SIG-M5 treated with dmso at 0.1 percent for 504 hours (cell line): ENCODE data around the gene APOBEC3A.

Experiments used
- DNase-seq: peaks from one replicate; lab custom pipeline; 2025; ENCODE audit not compliant: unreplicated experiment; lab: John Stamatoyannopoulos, UW

The APOBEC3A gene

GRCh38 chr22:38957046-38957770 lies at the start of gene APOBEC3A:
APOBEC3A (plus strand) TSS chr22:38957609; CDS start chr22:38957692, 83 bp downstream.
- DNase-seq, result no peak

GRCh38 chr22:38907767-38908166 lies 49.6 kb upstream of the APOBEC3A start:
- DNase-seq, result no peak

GRCh38 chr22:38911434-38911833 lies 46.0 kb upstream of the APOBEC3A start:
- DNase-seq, result no peak

- DNase-seq, result no peak
These were observed 37.7 kb upstream of the APOBEC3A start for GRCh38 chr22:38919631-38920190.

GRCh38 chr22:38921120-38921519 lies 36.3 kb upstream of the APOBEC3A start:
- no peak for DNase-seq

GRCh38 chr22:38921806-38922205 lies 35.6 kb upstream of the APOBEC3A start:
- no peak for DNase-seq

- no peak for DNase-seq
These were observed 33.7 kb upstream of the APOBEC3A start for GRCh38 chr22:38923463-38924346.

GRCh38 chr22:38924347-38924952 lies 33.0 kb upstream of the APOBEC3A start:
- no peak for DNase-seq

GRCh38 chr22:38925571-38926041 lies 31.8 kb upstream of the APOBEC3A start:
- no peak for DNase-seq

- no peak for DNase-seq
These were observed 30.2 kb upstream of the APOBEC3A start for GRCh38 chr22:38927033-38927781.

- DNase-seq, result no peak
These were observed 26.9 kb upstream of the APOBEC3A start for GRCh38 chr22:38930512-38930911.

- no peak for DNase-seq
These were observed 22.4 kb upstream of the APOBEC3A start for GRCh38 chr22:38935023-38935422.

- DNase-seq, result no peak
These were observed 21.8 kb upstream of the APOBEC3A start for GRCh38 chr22:38935616-38936015.

- no peak for DNase-seq
These were observed 20.8 kb upstream of the APOBEC3A start for GRCh38 chr22:38936562-38936961.

- DNase-seq, result no peak
These were observed 20.4 kb upstream of the APOBEC3A start for GRCh38 chr22:38937036-38937435.

- DNase-seq, result no peak
These were observed 19.9 kb upstream of the APOBEC3A start for GRCh38 chr22:38937541-38937940.

- no peak for DNase-seq
These were observed 19.2 kb upstream of the APOBEC3A start for GRCh38 chr22:38938221-38938620.

GRCh38 chr22:38938925-38939324 lies 18.5 kb upstream of the APOBEC3A start:
- no peak for DNase-seq

- DNase-seq, result no peak
These were observed 16.5 kb upstream of the APOBEC3A start for GRCh38 chr22:38940811-38941384.

- peak; percentile 71 for DNase-seq
These were observed 15.9 kb upstream of the APOBEC3A start for GRCh38 chr22:38941488-38941987.
